GM23338 (cell line): ENCODE results near the gene METTL2B. TPM values are rescaled to one million over a fixed set of nuclear protein-coding genes. Genes with fewer than 3 reads are reported as not detected.

Experiments used
- ATAC-seq: fragments of 200-7000 bp; cut with Tn5 transposase; 3 replicates; pipeline ENCODE4 v1.9.1; 2020
- DNase-seq: peaks from one replicate; pipeline ENCODE4 v3.0.0-alpha.2; 2015; ENCODE audit warnings: low spot score
- H2AFZ ChIP-seq: fragments of 200-600 bp; sonication (generic); 2 replicates; pipeline ENCODE4 v1.8.0; 2016; ENCODE audit warnings: antibody characterized with exemption, mild to moderate bottlenecking, moderate library complexity
- H3F3A ChIP-seq: fragments of 200-600 bp; sonication (generic); replicated peaks from 2 replicates; pipeline ENCODE4 v1.8.0; 2017; ENCODE audit warnings: antibody characterized with exemption, mixed run types, low read depth
- H3K27ac ChIP-seq: fragments of 200-600 bp; sonication (generic); 2 replicates; pipeline ENCODE4 v1.6.1; 2016; ENCODE audit warnings: low read depth
- H3K27me3 ChIP-seq: fragments of 200-600 bp; sonication (generic); 2 replicates; pipeline ENCODE4 v1.8.0; 2016; ENCODE audit warnings: mild to moderate bottlenecking, mixed run types, moderate library complexity; ENCODE audit not compliant: insufficient read depth
- H3K36me3 ChIP-seq: fragments of 200-600 bp; sonication (generic); 2 replicates; pipeline ENCODE4 v1.8.0; 2016; ENCODE audit warnings: mild to moderate bottlenecking; ENCODE audit not compliant: insufficient read depth
- H3K4me1 ChIP-seq: fragments of 200-600 bp; sonication (generic); 2 replicates; pipeline ENCODE4 v1.8.0; 2016; ENCODE audit warnings: mild to moderate bottlenecking, moderate library complexity; ENCODE audit not compliant: insufficient read depth
- H3K4me2 ChIP-seq: fragments of 200-600 bp; sonication (generic); 2 replicates; pipeline ENCODE4 v1.7.1; 2017; ENCODE audit warnings: mixed run types
- H3K4me3 ChIP-seq: fragments of 200-600 bp; sonication (generic); 2 replicates; pipeline ENCODE4 v1.6.1; 2016; ENCODE audit warnings: mixed run types
- H3K79me2 ChIP-seq: fragments of 200-600 bp; sonication (generic); replicated peaks from 2 replicates; pipeline ENCODE4 v1.8.0; 2017; ENCODE audit warnings: mild to moderate bottlenecking; ENCODE audit not compliant: insufficient read depth
- H3K9me2 ChIP-seq: fragments of 200-600 bp; sonication (generic); 2 replicates; pipeline ENCODE4 v1.8.0; 2017; ENCODE audit not compliant: insufficient read depth
- H4K20me1 ChIP-seq: fragments of 200-600 bp; sonication (generic); replicated peaks from 2 replicates; pipeline ENCODE4 v1.8.0; 2017; ENCODE audit warnings: mild to moderate bottlenecking; ENCODE audit not compliant: insufficient read depth
- H3K27ac Mint-ChIP-seq: 2 replicates; pipeline ENCODE4 v1.8.0; 2020; ENCODE audit warnings: inconsistent platforms, mild to moderate bottlenecking, moderate library complexity, mixed read lengths
- H3K27me3 Mint-ChIP-seq: 3 replicates; pipeline ENCODE4 v1.8.0; 2022; ENCODE audit warnings: low read depth, mild to moderate bottlenecking, moderate library complexity, mixed read lengths, inconsistent platforms; ENCODE audit not compliant: insufficient read depth, poor library complexity
- H3K36me3 Mint-ChIP-seq: 3 replicates; pipeline ENCODE4 v1.8.0; 2021; ENCODE audit warnings: low read depth, mild to moderate bottlenecking, inconsistent platforms, moderate library complexity, mixed read lengths
- H3K4me1 Mint-ChIP-seq: 3 replicates; pipeline ENCODE4 v1.8.0; 2020; ENCODE audit warnings: mild to moderate bottlenecking, inconsistent platforms, mixed read lengths
- H3K4me3 Mint-ChIP-seq: 3 replicates; pipeline ENCODE4 v1.8.0; 2021; ENCODE audit warnings: moderate library complexity, mild to moderate bottlenecking, inconsistent platforms, mixed read lengths
- H3K9me3 Mint-ChIP-seq: 3 replicates; pipeline ENCODE4 v1.8.0; 2020; ENCODE audit warnings: moderate library complexity, mild to moderate bottlenecking, inconsistent platforms, mixed read lengths
- ETS1 ChIP-seq: IDR thresholded peaks from 2 replicates; pipeline ENCODE4 v1.6.1; 2016; ENCODE audit warnings: antibody characterized with exemption
- JUNB ChIP-seq: IDR thresholded peaks from one replicate; pipeline ENCODE4 v1.6.1; 2016; ENCODE audit warnings: antibody characterized with exemption; ENCODE audit not compliant: unreplicated experiment
- POLR2AphosphoS5 ChIP-seq: IDR thresholded peaks from 2 replicates; pipeline ENCODE4 v1.6.1; 2016; ENCODE audit warnings: antibody characterized with exemption, low read depth
- REST ChIP-seq: IDR thresholded peaks from one replicate; pipeline ENCODE4 v1.6.1; 2018; ENCODE audit warnings: antibody characterized with exemption; ENCODE audit not compliant: unreplicated experiment
- STAT1 ChIP-seq: IDR thresholded peaks from one replicate; pipeline ENCODE4 v1.6.1; 2016; ENCODE audit warnings: antibody characterized with exemption; ENCODE audit not compliant: unreplicated experiment
- ZNF114 ChIP-seq: fragments of 250-450 bp; sonication (Bioruptor Pico); IDR thresholded peaks from 2 replicates; pipeline ENCODE4 v1.5.0; 2020; ENCODE audit warnings: mild to moderate bottlenecking, moderate library complexity
- ZNF462 ChIP-seq: fragments of 250-450 bp; sonication (Bioruptor Pico); IDR thresholded peaks from 2 replicates; pipeline ENCODE4 v1.5.0; 2020; ENCODE audit warnings: mild to moderate bottlenecking, moderate library complexity
- polyA plus RNA-seq: library from polyadenylated mRNA; unstranded; fragments of >200 nt; fragmentation: Nextera tagmentation; extraction: Ambion mirVana; gene quantifications from 2 replicates; pipeline ENCODE4 v1.2.1, GENCODE V29; 2016
- total RNA-seq: library from RNA; depleted of rRNA; stranded (reverse); fragments of >200 nt; shearing (Covaris generic); gene quantifications from 2 replicates; pipeline ENCODE4 v1.2.3, GENCODE V29; 2014

Gene METTL2B
- total and polyA plus RNA-seq, 2 experiments from 2014 or later: 21.2 to 48.3 TPM

DNA sequence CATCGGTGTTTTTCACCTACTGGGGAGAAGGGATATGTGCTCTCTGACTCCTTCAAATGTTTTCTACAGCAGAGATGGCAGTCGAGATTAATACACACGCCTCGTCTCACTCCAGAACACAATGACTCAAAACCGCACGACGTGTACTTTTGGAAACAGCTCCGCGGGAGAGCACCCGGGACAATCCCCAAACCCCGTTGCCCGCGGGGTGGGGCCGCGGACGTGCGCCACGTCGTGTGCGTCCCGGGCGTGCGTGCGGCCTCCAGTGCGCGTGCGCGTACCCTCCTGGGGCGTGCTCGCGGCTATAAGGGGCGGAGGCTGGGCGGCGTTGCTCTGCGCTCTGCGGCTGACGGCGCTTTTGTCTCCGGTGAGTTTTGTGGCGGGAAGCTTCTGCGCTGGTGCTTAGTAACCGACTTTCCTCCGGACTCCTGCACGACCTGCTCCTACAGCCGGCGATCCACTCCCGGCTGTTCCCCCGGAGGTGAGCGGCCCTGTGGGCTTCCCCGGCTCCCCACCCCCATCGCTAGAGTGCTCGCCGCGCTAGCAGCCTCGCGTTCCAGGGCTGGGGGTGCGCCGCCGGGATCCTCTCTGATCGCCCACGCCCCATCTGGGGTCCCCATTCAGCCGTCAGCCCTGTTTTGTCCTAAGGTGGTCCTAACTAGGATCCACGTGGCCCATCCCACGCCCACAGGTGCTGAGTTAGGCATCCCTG, 20.8 kb upstream of the METTL2B start, which contains the start of gene HILPDA:
TSS of gene HILPDA (plus strand) at position 336 of the 712 bp plus-strand sequence. CDS start 1,391 bp downstream, outside the sequence.
- H3K9me2 ChIP-seq: no peaks in the 10 kb centered on the region
- H3K36me3 ChIP-seq: no peaks in the 10 kb centered on the region
- H3K4me3 ChIP-seq: peak within 1 kb of the TSS; percentile 99
- H3F3A ChIP-seq: peaks cover 7% of the 10 kb centered on the region; the same call in 1 of the 2 replicates
- Mint-ChIP-seq H3K27me3 (peaks cover 22% of the 10 kb centered on the region), H3K4me3 (peak within 1 kb of the TSS; percentile 93), H3K4me1 (peaks cover 50% of the 10 kb centered on the region), H3K9me3 (no peaks in the 10 kb centered on the region), H3K27ac (peak within 1 kb of the TSS; percentile 96), H3K36me3 (peaks cover 30% of the 10 kb centered on the region)
- H3K79me2 ChIP-seq: peaks cover 35% of the 10 kb centered on the region
- ATAC-seq: peak; percentile 62
- peaks cover 6% of the 10 kb centered on the region for H3K27me3 ChIP-seq
- peak; percentile 88 for DNase-seq
- peak within 1 kb of the TSS; percentile 93 for H2AFZ ChIP-seq
- peak within 1 kb of the TSS; percentile 98 for H3K4me2 ChIP-seq
- H3K4me1 ChIP-seq: peaks cover 42% of the 10 kb centered on the region
- peak within 1 kb of the TSS; percentile 87; the same call in 1 of the 2 replicates for H3K27ac ChIP-seq
- TF ChIP-seq POLR2AphosphoS5 (peak; percentile 94), ETS1 (peak; percentile 38; the same call in 1 of the 2 replicates), ZNF114 (no peak)
- peaks cover 12% of the 10 kb centered on the region for H4K20me1 ChIP-seq

GRCh38 chr7:128456255-128456725, 20.3 kb upstream of the METTL2B start:
- H3F3A ChIP-seq: peaks cover 7% of the 10 kb centered on the region; the same call in 1 of the 2 replicates
- peaks cover 42% of the 10 kb centered on the region for H3K4me1 ChIP-seq
- peaks cover 35% of the 10 kb centered on the region for H3K79me2 ChIP-seq
- peaks cover 12% of the 10 kb centered on the region for H4K20me1 ChIP-seq
- no peak for DNase-seq
- no peak for ATAC-seq
- Mint-ChIP-seq H3K27me3 (peaks cover 22% of the 10 kb centered on the region), H3K4me3 (peak overlapping the region; percentile 93), H3K9me3 (no peaks in the 10 kb centered on the region), H3K36me3 (peaks cover 30% of the 10 kb centered on the region), H3K4me1 (peaks cover 50% of the 10 kb centered on the region), H3K27ac (peak overlapping the region; percentile 96)
- H3K27ac ChIP-seq: 0 out of 2 replicates have a peak overlapping the region, but pooled peaks have one; percentile 87
- peak overlapping the region; percentile 98 for H3K4me2 ChIP-seq
- H3K36me3 ChIP-seq: no peaks in the 10 kb centered on the region
- H3K9me2 ChIP-seq: no peaks in the 10 kb centered on the region
- peak overlapping the region; percentile 99 for H3K4me3 ChIP-seq
- H2AFZ ChIP-seq: peak overlapping the region; percentile 93
- peaks cover 6% of the 10 kb centered on the region for H3K27me3 ChIP-seq
- TF ChIP-seq ZNF462 (no peak), STAT1 (no peak), REST (no peak), ETS1 (no peak), JUNB (no peak), POLR2AphosphoS5 (no peak)
